Urothelium cell line (cell line): ENCODE measurements around the gene CDH9.
A peak's percentile ranks its signal among the peaks of the same experiment; 100 is the strongest.
"Not testable (repeated sequence)": the region's sequence is repeated elsewhere in the genome, so short reads cannot be mapped to it uniquely, and the experiment has no call there.

Source experiments
- DNase-seq: peaks from one replicate; pipeline ENCODE4 v3.0.0; 2011; ENCODE audit warnings: low spot score, mixed read lengths
- FAIRE-seq: peaks from 2 replicates; lab custom pipeline; 2011; peaks lifted over from hg19 to GRCh38; lab: Jason Lieb, UNC

Gene CDH9

GRCh38 chr5:26955161-26955560 is 83.2 kb downstream of the CDH9 start:
- DNase-seq (no peak), FAIRE-seq (no peak)

- FAIRE-seq: no peak
- no peak for DNase-seq
Measured at GRCh38 chr5:26948921-26949320, 89.5 kb downstream of the CDH9 start.

GRCh38 chr5:26945901-26946300 is 92.5 kb downstream of the CDH9 start:
- FAIRE-seq: no peak
- DNase-seq: no peak

- FAIRE-seq: no peak
- DNase-seq: no peak
Measured at GRCh38 chr5:26942481-26942880, 95.9 kb downstream of the CDH9 start.

- DNase-seq (no peak), FAIRE-seq (no peak)
Measured at GRCh38 chr5:26940994-26941393, 97.4 kb downstream of the CDH9 start.

- FAIRE-seq: no peak
- no peak for DNase-seq
Measured at GRCh38 chr5:26932238-26932637, 106.1 kb downstream of the CDH9 start.

- FAIRE-seq: no peak
- no peak for DNase-seq
Measured at GRCh38 chr5:26921439-26921838, 116.9 kb downstream of the CDH9 start.

- no peak for FAIRE-seq
- DNase-seq: no peak
Measured at GRCh38 chr5:26903469-26903868, 134.9 kb downstream of the CDH9 start.

- FAIRE-seq: no peak
- DNase-seq: peak; percentile 9
Measured at GRCh38 chr5:26894719-26895263, 143.6 kb downstream of the CDH9 start.

- DNase-seq: no peak
- no peak for FAIRE-seq
Measured at GRCh38 chr5:26893078-26893477, 145.3 kb downstream of the CDH9 start.

- no peak for DNase-seq
- no peak for FAIRE-seq
Measured at GRCh38 chr5:26889815-26890214, 148.6 kb downstream of the CDH9 start.

- no peak for DNase-seq
- FAIRE-seq: no peak
Measured at GRCh38 chr5:26884481-26884880, 153.9 kb downstream of the CDH9 start.

GRCh38 chr5:26883375-26883774 is 155.0 kb downstream of the CDH9 start:
- DNase-seq (no peak), FAIRE-seq (no peak)

GRCh38 chr5:26881901-26882300 is 156.5 kb downstream of the CDH9 start:
- DNase-seq (no peak), FAIRE-seq (no peak)

GRCh38 chr5:26877154-26877553 is 161.2 kb downstream of the CDH9 start:
- no peak for FAIRE-seq
- DNase-seq: no peak

- FAIRE-seq: no peak
- DNase-seq: no peak
Measured at GRCh38 chr5:26872337-26872736, 166.0 kb downstream of the CDH9 start.

GRCh38 chr5:26869781-26870180 is 168.6 kb downstream of the CDH9 start:
- FAIRE-seq (no peak), DNase-seq (no peak)

GRCh38 chr5:26868504-26868903 is 169.9 kb downstream of the CDH9 start:
- DNase-seq (no peak), FAIRE-seq (peak; percentile 48)

GRCh38 chr5:26864061-26864460 is 174.3 kb downstream of the CDH9 start:
- FAIRE-seq: no peak
- DNase-seq: no peak

GRCh38 chr5:26856238-26856637 is 182.1 kb downstream of the CDH9 start:
- no peak for FAIRE-seq
- DNase-seq: no peak

- DNase-seq, FAIRE-seq: not testable (repeated sequence)
Measured at GRCh38 chr5:26852450-26852849, 185.9 kb downstream of the CDH9 start.

- peak; percentile 9 for FAIRE-seq
- DNase-seq: peak; percentile 25
Measured at GRCh38 chr5:26847041-26847736, 191.2 kb downstream of the CDH9 start.

- FAIRE-seq (no peak), DNase-seq (no peak)
Measured at GRCh38 chr5:26843677-26844076, 194.7 kb downstream of the CDH9 start.
